GM21360 (cell line): ENCODE data around the gene AP2B1.
A peak's percentile ranks its signal among the peaks of the same experiment; 100 is the strongest.
"Not testable (repeated sequence)": the region's sequence is repeated elsewhere in the genome, so short reads cannot be mapped to it uniquely, and the experiment has no call there.

Experiments
- ATAC-seq: cut with Tn5 transposase; IDR thresholded peaks from one replicate; pipeline ENCODE4 v1.9.1; 2021; ENCODE audit warnings: mild to moderate bottlenecking, moderate library complexity; ENCODE audit not compliant: unreplicated experiment

Gene AP2B1

GRCh38 chr17:35569405-35569804 lies 17.7 kb upstream of the AP2B1 start:
- no peak for ATAC-seq

- ATAC-seq, result no peak
Observed at GRCh38 chr17:35575759-35576158, 11.4 kb upstream of the AP2B1 start.

GRCh38 chr17:35577830-35578196 lies 9.3 kb upstream of the AP2B1 start:
- ATAC-seq, result no peak

GRCh38 chr17:35578197-35578928 lies 8.8 kb upstream of the AP2B1 start, which contains the start of gene PEX12:
TSS of gene PEX12 (minus strand) at chr17:35578571. CDS start at chr17:35578021, 550 bp downstream.
- peak; percentile 87 for ATAC-seq

GRCh38 chr17:35578929-35579432 lies 8.1 kb upstream of the AP2B1 start:
- ATAC-seq, result no peak

- ATAC-seq, result no peak
Observed at GRCh38 chr17:35584061-35584460, 3.1 kb upstream of the AP2B1 start.

- ATAC-seq, result no peak
Observed at GRCh38 chr17:35586569-35587073, 501 bp upstream of the AP2B1 start.

- ATAC-seq, result no peak
Observed at GRCh38 chr17:35588196-35588920, 1.2 kb downstream of the AP2B1 start.

GRCh38 chr17:35596072-35596471 lies 8.9 kb downstream of the AP2B1 start:
- no peak for ATAC-seq

GRCh38 chr17:35596530-35597233 lies 9.6 kb downstream of the AP2B1 start:
- ATAC-seq, result no peak

GRCh38 chr17:35597604-35598003 lies 10.5 kb downstream of the AP2B1 start:
- no peak for ATAC-seq

- no peak for ATAC-seq
Observed at GRCh38 chr17:35603674-35604073, 16.6 kb downstream of the AP2B1 start.

- ATAC-seq, result no peak
Observed at GRCh38 chr17:35605678-35606077, 18.6 kb downstream of the AP2B1 start.

GRCh38 chr17:35607239-35607847 lies 20.2 kb downstream of the AP2B1 start:
- no peak for ATAC-seq

- ATAC-seq, result no peak
Observed at GRCh38 chr17:35609831-35610230, 22.7 kb downstream of the AP2B1 start.

- ATAC-seq, result not testable (repeated sequence)
Observed at GRCh38 chr17:35610746-35611145, 23.6 kb downstream of the AP2B1 start.

- ATAC-seq, result no peak
Observed at GRCh38 chr17:35612924-35613521, 25.9 kb downstream of the AP2B1 start.

- ATAC-seq, result no peak
Observed at GRCh38 chr17:35614810-35615209, 27.7 kb downstream of the AP2B1 start.

- no peak for ATAC-seq
Observed at GRCh38 chr17:35616536-35616935, 29.4 kb downstream of the AP2B1 start.

- ATAC-seq, result no peak
Observed at GRCh38 chr17:35617505-35617904, 30.4 kb downstream of the AP2B1 start.
